SKM-1 treated with dmso at 0.1 percent for 144 hours (cell line): ENCODE data around the gene EMILIN3.
"Not testable (repeated sequence)": the region's sequence is repeated elsewhere in the genome, so short reads cannot be mapped to it uniquely, and the experiment has no call there.

Experiments used
- DNase-seq: peaks from one replicate; lab custom pipeline; 2025; ENCODE audit not compliant: unreplicated experiment; lab: John Stamatoyannopoulos, UW

The EMILIN3 gene

DNA sequence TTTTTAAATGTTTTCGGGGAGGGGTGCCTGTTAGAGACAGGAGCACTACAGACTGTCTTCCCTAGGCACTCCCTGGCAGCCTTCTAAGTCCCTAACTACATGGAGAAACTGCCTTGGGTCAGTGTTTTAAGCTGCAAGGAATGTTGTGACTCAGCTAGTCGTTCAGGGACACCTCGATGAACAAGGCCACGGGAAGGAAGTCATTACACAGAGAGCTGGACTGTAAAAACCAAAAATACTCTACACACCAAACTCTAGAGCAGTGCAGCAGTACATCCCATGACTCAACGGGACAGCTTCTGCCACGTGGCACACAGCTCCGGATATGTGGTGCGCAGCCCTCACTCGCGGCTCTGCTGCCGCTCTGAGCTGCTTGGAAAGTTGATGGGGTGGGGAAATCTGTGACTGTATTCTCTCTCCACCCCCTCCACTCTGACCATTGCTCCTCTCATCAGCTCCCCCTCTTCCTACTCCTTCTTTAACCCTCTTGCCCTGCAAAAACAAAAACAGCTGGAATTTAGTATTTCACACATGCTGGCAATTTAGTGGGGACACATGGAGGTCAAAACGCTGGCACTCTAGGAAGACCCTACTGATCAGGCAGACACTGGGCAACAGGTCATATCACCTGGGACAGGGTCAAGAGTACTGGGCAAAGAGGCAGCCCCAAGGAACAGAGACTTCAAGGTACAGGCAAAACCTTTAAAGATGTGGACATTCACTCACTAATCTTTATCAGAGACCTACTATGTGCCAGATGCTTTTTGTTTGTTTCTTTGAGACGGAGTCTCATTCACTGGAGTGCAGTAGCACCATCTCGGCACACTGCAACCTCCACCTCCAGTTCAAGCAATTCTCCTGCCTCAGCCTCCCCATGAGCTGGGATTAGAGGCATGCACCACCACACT is 36.9 kb downstream of the EMILIN3 start:
- no peak for DNase-seq

DNA sequence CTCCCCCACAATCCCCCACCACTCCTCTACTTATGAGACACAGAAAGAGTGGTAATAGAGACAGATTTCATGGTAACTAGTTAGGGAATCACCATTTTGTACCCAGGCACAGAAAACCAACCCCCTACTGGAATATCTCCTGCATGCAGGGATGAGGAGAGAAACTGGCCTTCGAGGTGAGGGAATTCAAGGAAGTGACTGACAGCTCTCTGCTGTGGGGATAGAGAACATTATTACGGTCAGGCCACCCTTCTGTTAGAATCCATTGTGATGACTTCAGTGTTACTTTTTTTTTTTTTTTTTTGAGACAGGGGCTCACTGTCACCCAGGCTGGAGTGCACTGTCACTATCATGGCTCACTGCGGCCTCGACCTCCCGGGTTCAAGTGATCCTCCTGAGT is 39.4 kb downstream of the EMILIN3 start:
- DNase-seq: no peak

DNA sequence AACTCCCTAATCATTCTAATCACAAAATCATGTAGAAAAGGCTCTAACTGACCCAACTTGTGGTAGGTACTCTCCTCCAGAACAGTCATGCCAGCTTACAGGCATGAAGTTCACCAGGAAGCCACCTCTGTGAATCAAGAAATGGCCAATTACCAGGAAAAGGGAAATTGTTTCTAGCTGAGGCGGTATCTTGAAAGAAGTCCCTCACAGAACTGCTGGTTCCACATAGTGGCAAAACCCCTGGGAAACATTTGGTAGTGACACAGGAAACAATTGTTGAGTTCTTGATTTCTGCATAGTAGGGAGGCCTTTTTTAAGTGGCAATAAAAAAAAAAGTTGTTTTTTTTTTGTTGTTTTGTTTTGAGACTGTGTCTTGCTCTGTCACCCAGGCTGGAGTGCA is 45.6 kb downstream of the EMILIN3 start:
- DNase-seq: no peak

DNA sequence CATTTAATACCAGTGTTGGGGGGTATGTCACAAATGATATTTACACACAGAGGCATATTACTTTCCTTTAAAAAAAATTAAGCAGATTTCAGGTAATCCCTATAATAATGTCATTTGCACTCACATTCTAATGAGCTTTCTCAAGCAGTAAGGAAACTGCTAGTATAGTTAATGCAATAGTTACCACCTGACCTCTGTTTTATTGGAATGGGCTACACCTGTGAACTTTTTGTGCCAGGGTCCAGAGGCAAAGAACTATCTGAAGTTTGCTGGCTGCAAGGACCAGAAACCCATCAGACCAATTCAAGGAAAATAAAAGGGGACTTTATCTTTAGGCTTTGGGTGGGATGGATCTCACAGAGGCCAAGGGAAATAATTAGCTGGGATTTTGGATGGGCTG is 46.2 kb downstream of the EMILIN3 start:
- DNase-seq: no peak

DNA sequence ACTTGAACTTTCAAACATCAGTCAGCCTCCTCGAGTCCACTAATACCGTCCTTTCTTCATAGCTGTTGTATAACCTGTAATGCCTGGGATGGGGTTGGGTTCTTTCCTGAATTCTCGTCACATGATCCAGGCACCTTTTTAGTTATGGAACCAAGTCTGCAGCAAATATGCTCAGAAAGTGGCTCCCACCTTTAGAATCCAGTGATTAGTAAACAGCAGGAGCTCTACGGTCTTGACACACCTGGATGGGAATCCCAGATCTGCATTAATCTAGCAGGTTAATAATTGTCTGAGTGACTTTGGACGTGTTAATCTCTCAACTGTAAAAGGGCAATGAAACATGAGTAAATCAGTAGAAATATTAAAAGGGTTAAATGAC is 48.4 kb downstream of the EMILIN3 start:
- no peak for DNase-seq

DNA sequence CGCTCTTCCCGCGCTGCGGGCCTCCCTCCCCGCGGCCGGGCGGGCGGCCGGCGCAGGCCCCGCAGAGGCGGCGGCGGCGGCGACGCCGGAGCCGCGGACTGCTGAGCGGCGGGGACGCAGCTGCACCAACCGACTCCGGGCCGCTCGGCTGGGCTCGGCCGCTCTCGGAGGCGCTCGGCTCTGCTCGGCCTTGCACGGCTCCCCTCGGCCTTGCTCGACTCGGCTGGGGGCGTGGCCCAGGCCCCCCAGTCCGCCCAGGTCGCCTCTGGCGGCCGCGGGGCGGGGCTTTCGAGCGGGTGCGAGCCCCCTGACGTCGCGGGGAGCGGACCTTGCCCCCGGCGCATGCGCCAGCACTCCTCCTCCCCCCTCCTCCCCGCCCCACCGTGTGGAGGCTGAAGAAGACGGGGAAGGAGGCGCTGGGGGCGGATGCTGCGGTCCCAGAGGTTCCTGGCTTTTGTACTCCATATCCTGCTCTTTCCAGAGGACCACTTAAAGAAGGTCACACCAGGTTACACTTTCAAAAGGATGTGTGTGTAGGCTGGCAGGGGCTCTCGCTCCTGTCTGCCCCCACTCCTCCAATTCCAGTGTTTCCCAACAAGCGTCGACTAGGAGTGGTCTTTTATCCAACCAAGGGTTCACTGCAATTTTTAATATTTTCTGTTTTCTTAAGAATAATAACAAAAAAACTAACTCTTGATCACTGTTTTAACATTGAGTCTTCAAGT is 48.9 kb downstream of the EMILIN3 start, which contains the start of gene ZHX3:
Gene ZHX3, minus strand, starts transcription at position 186 of the 725 bp plus-strand sequence. CDS start 112,815 bp downstream, outside the sequence.
- peak; percentile 93 for DNase-seq

DNA sequence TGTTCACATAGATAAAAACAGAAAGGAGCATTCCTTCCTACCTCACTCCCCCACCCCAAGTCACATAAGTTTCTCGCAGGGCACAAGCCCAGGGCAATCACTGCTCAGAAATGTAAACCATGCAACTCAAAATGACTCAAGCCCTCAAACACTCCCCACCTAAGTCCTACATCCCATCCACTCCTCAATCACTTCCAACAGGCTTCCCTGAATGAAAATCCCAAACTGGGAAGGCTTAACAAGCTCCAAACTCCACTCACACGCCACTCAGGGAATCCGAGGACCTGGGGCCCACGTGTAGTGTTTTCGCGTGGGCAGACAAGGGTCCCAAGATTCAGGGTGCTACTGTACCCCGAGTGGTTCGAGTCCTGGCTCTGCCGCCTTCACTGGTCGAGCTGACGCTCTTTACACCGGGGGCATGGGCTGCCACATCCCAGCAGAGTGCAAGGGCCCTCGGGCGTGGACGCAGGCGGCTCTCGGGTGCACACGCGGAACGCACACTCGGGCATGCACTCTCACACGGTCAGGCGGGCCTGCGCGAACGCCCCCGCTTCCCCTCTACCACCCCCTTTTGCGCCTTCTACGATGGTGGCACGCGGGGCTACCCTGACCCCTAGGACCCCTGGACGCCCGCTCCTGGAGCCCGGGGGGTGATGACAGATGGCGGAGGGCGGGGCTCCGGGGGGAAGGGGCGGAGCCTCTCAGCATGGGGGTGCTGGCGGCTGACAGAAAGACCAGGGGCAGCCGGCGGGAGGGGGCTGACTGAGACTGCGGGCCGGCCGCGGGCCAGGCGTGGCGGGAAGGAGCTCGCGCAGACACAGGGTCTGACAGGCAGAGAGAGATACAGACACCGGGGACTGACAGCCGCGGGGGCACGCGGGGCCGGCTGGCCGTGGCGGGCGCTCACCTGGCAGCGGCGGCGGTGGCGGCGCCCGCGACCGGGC is 49.7 kb downstream of the EMILIN3 start:
- peak; percentile 36 for DNase-seq

DNA sequence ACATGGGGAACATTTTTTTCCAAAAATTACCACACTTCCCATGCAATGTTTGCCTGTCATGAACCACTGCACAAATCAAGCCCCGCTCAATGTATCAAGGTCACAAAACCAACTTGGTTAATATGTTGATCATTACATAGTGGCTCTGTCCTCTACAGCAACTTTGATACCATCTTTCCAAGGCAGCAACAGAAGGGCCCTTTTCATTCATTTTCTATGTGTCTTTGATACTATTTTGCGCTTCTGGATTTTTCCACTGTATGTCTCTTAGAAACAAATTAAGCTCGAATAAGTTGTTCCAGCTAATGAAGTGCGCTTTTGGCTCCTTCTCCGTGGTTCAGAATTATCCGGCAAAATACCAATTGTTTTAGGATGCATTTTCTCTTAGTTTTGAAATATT is 50.6 kb downstream of the EMILIN3 start:
- no peak for DNase-seq

DNA sequence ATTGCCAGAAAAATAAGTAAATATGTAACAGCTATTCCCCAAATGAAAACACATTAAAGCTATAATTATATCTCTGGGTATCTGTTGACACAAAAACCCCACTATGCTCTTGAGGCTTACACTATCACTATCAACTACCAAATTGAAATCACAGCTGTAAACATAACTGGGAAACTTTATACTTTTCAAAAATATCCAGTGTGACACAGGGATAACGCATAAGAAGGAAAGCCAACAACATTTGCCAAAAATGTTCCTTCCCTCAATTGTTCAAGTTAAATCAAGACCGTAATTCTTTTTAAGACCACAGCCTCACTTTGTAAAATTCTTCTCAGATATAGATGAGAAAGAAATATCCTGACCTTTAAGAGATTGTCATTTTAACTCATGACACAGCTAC is 52.2 kb downstream of the EMILIN3 start:
- no peak for DNase-seq

DNA sequence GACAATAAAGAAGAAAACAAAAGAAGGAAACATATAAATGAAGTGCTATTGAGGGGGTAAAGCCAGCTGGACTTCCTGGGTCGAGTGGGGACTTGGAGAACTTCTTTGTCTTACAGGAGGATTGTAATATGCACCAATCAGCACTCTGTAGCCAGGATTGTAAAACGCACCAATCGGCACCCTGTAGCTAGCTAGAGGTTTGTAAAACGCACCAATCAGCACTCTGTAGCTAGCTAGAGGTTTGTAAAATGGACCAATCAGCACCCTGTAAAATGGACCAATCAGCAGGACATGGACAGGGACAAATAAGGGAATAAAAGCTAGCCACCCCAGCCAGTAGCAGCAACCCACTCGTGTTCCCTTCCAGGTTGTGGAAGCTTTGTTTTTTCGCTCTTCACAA is 54.6 kb downstream of the EMILIN3 start:
- not testable (repeated sequence) for DNase-seq
